Measurements from ENCODE around the gene FCHSD2. TPM values are rescaled to one million over a fixed set of nuclear protein-coding genes. Genes with fewer than 3 reads are reported as not detected.
"Not testable (repeated sequence)": the region's sequence is repeated elsewhere in the genome, so short reads cannot be mapped to it uniquely, and the experiment has no call there.

The FCHSD2 gene
- total RNA-seq, 1 donor from 2014 or later = 43.4 TPM

DNA sequence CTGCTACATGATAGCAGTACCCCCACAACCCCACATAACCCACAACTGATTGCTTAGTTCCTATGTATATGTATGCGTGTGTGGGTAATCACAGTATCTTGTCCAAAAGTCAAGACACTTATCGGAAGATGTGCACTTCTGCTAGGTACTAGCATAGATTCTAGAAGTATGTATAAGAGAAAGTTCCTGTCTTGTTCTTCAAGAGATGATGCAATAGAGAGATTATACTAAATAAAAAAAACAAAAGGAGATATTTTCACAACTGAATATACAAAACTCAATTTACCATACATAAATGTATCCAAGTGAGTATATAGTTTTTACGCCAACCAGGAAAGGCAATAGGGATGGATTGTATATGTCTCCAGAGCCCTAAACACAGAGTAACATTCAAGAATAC is 112.0 kb downstream of the FCHSD2 start:
- no peak for DNase-seq
- H3K9me3 ChIP-seq (replicated peaks) = peaks cover 16% of the 10 kb centered on the region
- H3K36me3 ChIP-seq = peaks cover 10% of the 10 kb centered on the region
- H3K4me3 ChIP-seq = no peak overlapping the region
- no peak overlapping the region for H3K27ac ChIP-seq (replicated peaks)
- H3K4me1 ChIP-seq = peaks cover 27% of the 10 kb centered on the region
- intact Hi-C loops (cut with micrococcal nuclease) = no loop called here
- no peak for TF ChIP-seq CTCF (IDR thresholded peaks at IDR 0.05; ENCODE audit: borderline replicate concordance)
- no peaks in the 10 kb centered on the region for H3K27me3 ChIP-seq (ENCODE audit: low read depth)

GRCh38 chr11:73029403-73029802 is 112.7 kb downstream of the FCHSD2 start:
- peaks cover 18% of the 10 kb centered on the region for H3K36me3 ChIP-seq
- no peak for TF ChIP-seq CTCF (IDR thresholded peaks at IDR 0.05; ENCODE audit: borderline replicate concordance)
- intact Hi-C loops (cut with micrococcal nuclease) = no loop called here
- no peak overlapping the region for H3K27ac ChIP-seq (replicated peaks)
- peaks cover 23% of the 10 kb centered on the region for H3K9me3 ChIP-seq (replicated peaks)
- H3K4me3 ChIP-seq = no peak overlapping the region
- H3K4me1 ChIP-seq = peaks cover 20% of the 10 kb centered on the region
- DNase-seq = no peak
- H3K27me3 ChIP-seq (ENCODE audit: low read depth) = no peaks in the 10 kb centered on the region

DNA sequence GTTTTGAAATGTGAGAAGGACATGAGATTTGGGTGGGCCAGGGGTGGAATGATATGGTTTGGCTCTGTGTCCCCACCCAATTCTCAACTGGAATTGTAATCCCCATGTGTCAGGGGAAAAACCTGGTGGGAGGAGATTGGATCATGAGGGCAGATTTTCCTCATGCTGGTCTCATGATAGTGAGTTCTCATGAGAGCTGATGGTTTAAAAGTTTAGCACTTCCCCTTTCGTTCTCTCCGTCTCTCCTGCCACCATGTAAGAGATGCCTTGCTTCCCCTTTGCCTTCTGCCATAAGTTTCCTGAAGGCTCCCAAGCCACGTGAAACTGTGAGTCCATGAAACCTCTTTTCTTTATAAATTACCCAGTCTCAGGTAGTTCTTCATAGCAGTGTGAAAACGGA is 113.5 kb downstream of the FCHSD2 start:
- H3K27ac ChIP-seq (replicated peaks) = no peak overlapping the region
- intact Hi-C loops (cut with micrococcal nuclease) = no loop called here
- H3K36me3 ChIP-seq = peaks cover 21% of the 10 kb centered on the region
- H3K9me3 ChIP-seq (replicated peaks) = peaks cover 31% of the 10 kb centered on the region
- H3K27me3 ChIP-seq (ENCODE audit: low read depth) = no peaks in the 10 kb centered on the region
- no peak for TF ChIP-seq CTCF (IDR thresholded peaks at IDR 0.05; ENCODE audit: borderline replicate concordance)
- DNase-seq = no peak
- H3K4me3 ChIP-seq = no peak overlapping the region
- H3K4me1 ChIP-seq = peaks cover 17% of the 10 kb centered on the region

- DNase-seq; H3K27me3 ChIP-seq (ENCODE audit: low read depth); H3K27ac ChIP-seq (replicated peaks); H3K4me3 ChIP-seq; intact Hi-C loops (cut with micrococcal nuclease): not testable (repeated sequence)
- H3K4me1 ChIP-seq = peaks cover 17% of the 10 kb centered on the region
- H3K9me3 ChIP-seq (replicated peaks) = peaks cover 35% of the 10 kb centered on the region
- H3K36me3 ChIP-seq = peaks cover 21% of the 10 kb centered on the region
These were observed 114.3 kb downstream of the FCHSD2 start for GRCh38 chr11:73027840-73028239.

DNA sequence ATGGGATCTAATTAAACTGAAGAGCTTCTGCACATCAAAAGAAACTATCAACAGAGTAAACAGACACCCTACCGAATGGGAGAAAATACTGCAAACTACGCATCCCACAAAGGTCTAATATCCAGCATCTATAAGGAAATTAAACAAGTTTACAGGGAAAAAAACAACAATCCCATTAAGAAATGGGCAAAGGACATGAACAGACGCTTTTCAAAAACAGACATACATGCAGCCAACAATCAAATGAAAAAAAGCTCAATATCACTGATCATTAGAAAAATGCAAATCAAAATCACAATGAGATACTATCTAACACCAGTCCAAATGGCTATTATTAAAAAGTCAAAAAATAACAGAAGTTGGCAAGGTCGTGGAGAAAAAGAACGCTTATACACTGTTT is 117.5 kb downstream of the FCHSD2 start:
- H3K27ac ChIP-seq (replicated peaks) = no peak overlapping the region
- no peak for TF ChIP-seq CTCF (IDR thresholded peaks at IDR 0.05; ENCODE audit: borderline replicate concordance)
- DNase-seq = no peak
- peaks cover 35% of the 10 kb centered on the region for H3K9me3 ChIP-seq (replicated peaks)
- H3K36me3 ChIP-seq = peaks cover 21% of the 10 kb centered on the region
- no peaks in the 10 kb centered on the region for H3K27me3 ChIP-seq (ENCODE audit: low read depth)
- H3K4me1 ChIP-seq = peaks cover 19% of the 10 kb centered on the region
- no peak overlapping the region for H3K4me3 ChIP-seq
- intact Hi-C loops (cut with micrococcal nuclease) = no loop called here

DNA sequence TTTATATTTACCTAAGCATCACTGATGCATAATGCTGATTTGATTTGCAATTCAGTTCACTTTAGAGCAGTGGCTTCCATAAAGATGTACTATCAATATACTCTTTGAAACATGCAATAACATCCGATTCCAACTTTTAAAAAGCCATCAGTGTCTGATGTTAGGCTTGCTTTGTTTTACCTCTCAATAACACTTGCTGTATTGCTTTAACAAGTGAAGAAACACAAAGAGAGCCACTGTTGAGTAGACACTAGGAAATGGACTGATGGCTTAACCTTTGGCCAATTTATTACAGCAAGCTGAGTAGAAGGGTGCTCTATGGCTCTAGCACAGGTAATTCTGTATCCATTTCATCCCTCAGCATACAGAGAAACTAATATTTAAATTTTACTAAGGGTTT is 122.1 kb downstream of the FCHSD2 start:
- no peak overlapping the region for H3K27ac ChIP-seq (replicated peaks)
- H3K36me3 ChIP-seq = peaks cover 10% of the 10 kb centered on the region
- H3K9me3 ChIP-seq (replicated peaks) = peaks cover 18% of the 10 kb centered on the region
- no peak for DNase-seq
- H3K4me3 ChIP-seq = no peak overlapping the region
- no peak for TF ChIP-seq CTCF (IDR thresholded peaks at IDR 0.05; ENCODE audit: borderline replicate concordance)
- peaks cover 21% of the 10 kb centered on the region for H3K4me1 ChIP-seq
- no peaks in the 10 kb centered on the region for H3K27me3 ChIP-seq (ENCODE audit: low read depth)
- intact Hi-C loops (cut with micrococcal nuclease) = no loop called here

Data from left ventricle myocardium inferior (tissue), 1 donor.